GM18520 (cell line): Measurements from ENCODE around the gene LCAT.
"Not testable (repeated sequence)": the region's sequence is repeated elsewhere in the genome, so short reads cannot be mapped to it uniquely, and the experiment has no call there.

Source experiments
- ATAC-seq: cut with Tn5 transposase; IDR thresholded peaks from one replicate; pipeline ENCODE4 v1.9.1; 2021; ENCODE audit not compliant: unreplicated experiment

LCAT gene

DNA sequence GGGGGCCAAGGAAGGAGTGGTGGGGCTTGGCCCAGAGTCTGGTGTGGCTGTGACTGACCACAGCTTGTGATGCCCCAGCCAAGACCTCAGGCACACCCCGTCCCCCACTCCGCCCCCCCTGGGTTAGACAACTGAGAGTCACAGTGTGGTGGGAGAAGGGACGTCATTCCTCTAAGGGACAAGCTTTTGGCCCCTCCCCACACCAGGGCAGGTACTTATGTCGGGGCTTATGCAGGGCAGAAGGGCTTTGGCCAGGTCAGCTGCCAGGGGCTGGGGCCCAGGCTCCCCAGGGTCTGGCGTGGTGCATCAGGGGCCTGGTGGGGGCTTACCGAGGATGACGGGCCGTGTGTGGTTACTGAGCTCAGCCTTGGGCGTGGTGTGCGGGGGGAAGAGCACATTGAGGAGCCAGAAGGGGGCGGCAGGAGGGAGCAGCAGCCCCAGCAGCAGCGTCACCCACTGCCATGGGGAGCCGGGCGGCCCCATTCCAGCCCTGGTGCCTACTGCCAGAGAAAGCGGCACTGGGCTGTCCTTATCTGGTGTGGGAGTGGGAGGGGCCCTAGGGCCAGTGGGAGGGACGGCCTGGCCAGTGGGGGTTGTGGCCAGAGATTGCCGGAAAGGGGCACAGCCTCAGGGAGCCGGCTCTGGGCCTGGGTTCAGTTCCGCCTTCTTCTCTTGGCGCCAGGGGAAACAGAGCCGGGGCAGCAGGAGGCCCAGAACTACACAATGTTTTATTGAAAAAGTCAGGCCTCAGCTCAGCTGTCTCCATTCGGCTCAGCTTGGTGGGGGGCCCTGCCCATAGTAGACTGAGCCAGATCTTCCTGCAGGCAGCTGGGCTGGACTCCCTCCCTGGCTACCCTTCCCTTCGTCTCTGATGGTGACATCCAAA, at the start of gene LCAT:
TSS of gene LCAT (minus strand) at position 502 of the 886 bp plus-strand sequence. CDS start at position 483, 19 bp downstream.
- no peak for ATAC-seq

DNA sequence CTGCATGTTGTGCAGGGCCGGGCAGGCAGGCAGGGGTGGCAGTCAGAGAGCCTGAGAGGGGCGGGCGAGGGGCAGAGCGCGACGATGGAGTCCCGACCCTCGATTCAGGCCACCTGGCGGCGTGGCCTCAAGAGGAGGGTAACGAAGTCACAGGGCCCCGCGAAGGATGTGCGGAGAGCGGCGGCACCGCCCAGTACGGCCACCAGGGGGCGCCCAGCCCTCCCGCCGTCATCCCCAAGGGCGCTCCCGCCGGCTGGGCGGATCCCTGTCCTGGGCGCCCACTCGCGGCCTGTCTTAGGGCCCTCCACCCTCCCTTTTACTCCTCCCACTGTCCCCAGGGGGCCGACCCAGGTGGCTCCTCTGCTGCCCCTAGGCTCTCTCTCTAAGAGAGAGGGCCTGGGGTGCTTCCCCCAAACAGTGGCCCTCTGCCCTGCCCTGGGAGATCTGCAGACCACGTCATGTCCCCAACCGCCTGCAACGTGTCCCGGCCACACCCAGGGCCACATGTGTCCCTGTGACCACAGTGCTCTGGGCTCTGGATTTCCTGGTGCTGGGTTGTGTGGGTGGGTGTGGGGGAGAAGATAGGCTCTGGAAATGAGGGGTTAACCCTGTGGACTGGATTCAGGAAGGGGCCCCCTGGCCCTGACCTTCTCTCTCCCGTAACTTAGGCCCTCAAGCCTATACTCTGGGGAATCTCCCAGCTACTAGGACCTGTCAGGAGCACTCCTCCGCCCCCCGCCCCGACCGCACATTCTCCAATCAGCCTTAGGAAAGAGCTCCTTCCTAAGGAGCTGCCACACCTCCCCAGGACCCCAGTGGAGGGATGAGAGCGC, 49.5 kb upstream of the LCAT start:
- peak; percentile 54 for ATAC-seq

DNA sequence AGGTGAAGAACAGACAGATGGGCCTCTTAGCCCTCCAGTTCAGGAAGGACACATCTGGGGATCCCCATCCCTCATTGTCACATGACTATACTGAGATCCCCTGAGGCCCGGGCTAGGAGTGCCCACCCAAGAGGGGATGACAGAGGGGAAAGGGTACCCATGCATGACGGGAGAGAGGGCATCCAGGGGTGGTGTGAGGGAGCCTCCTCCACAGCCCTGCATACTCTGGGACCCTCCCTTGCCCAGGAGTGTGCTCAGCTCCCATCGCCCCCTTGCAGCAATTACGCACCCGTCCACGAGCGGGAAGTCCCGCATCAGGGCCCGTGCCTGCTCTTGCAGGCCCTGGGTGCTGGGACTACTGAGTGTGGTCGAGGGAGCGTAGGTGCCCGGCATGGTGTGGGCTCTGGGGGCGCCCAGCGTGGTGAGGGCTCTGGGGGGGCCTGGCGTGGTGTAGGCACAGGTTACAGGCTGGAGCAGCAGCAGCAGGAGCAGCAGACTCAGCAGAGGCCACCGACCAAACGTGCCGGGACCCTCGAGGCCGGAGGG, 48.8 kb upstream of the LCAT start:
- no peak for ATAC-seq

DNA sequence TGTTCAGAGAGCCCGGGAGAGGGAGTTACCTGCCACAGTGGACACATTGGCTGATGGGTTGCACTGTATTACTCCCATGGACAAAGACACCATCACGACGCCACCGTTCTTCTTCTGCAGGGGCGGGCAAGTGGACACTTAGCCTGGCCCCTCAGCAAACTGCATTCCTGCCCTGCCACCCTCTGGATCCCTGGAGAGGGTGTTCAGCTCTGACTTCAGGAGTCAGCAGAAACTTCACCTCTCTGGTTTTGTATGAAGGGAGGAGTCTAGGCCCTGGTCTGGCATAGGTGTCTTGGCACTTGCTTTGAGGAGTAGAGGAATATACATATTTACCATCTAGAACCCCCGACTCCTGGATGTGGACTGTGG, 46.1 kb upstream of the LCAT start:
- no peak for ATAC-seq

- peak; percentile 35 for ATAC-seq
Measured at GRCh38 chr16:67989322-67990017, 45.5 kb upstream of the LCAT start.

DNA sequence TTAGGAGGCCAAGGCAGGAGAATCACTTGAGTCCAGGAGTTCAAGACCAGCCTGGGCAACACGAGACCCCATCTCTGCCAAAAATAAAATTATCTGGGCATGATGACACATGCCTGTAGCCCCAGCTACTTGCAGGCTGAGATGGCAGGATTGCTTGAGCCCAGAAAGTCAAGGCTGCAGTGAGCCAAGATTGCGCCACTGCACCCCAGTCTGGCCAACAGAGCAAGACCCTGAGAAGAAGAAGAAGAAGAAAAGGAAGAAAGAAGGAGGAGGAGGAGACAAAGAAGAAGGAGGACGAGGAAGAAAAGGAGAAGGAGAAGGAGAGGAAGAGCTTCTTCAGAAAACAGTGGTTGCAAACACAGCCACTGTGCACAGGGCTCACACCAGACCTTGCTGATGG, 44.8 kb upstream of the LCAT start:
- no peak for ATAC-seq

- ATAC-seq = no peak
Measured at GRCh38 chr16:67987460-67988160, 43.7 kb upstream of the LCAT start.

- ATAC-seq = no peak
Measured at GRCh38 chr16:67986949-67987348, 43.0 kb upstream of the LCAT start.

- no peak for ATAC-seq
Measured at GRCh38 chr16:67982011-67982696, 38.2 kb upstream of the LCAT start.

GRCh38 chr16:67979955-67980678, 36.2 kb upstream of the LCAT start, which contains the start of gene DPEP3:
TSS of gene DPEP3 (minus strand) at chr16:67980499. CDS start at chr16:67980380, 119 bp downstream.
- ATAC-seq = no peak

DNA sequence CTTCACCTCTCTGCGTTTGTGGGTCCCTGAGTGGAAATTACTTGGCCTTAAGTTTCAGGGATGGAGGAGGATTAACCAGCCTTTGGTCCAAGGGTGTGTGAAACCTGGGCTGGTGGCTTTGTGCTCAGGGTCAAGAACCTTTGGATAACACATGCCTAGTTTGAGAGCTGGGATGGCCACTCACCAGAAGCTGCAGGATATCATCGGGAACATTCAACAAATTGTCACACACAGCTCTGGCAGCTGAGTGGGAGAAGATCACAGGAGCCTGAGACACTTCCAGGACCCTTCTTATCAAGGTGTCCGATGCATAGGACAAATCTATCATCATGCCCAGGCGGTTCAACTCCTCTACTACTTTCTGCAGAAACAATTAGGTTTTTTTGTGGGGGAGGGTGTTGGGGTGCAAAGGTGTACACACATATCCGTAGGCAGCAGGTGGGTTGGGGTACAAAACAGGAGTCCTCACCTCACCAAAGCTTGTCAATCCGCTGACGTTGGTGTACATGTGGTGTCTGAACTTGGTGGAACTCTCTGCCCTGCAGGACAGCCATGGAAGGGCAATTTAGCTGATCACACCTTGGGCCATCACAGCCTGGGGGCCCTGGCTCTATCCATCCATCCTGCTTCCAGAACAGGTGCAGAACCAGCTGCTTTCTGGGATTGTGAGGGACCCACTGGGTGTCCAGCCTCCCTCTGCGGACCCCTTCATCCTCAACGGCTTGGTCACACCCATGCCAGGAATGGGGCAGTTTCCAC, 33.7 kb upstream of the LCAT start:
- ATAC-seq = no peak

DNA sequence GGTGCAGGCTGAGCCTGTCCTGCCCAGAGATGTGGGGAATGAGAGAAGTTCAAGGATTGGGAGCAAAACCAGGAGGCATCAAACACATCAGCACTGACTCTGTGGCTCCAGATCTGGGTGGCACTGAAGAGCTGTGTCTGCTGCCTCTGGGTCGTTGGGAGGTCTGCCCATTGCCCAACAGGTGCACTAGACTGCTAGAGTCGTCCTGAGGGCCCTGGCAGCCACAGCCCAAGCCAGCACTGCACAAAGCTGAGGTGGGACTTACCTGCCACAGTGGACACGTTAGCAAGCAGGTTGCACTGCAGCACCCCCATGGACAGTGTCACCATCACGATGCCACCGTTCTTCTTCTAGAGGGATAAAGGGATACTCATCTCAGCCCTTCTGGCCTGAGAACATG, 33.1 kb upstream of the LCAT start:
- no peak for ATAC-seq

- no peak for ATAC-seq
Measured at GRCh38 chr16:67976205-67976604, 32.3 kb upstream of the LCAT start.

- no peak for ATAC-seq
Measured at GRCh38 chr16:67975321-67976105, 31.6 kb upstream of the LCAT start.

- not testable (repeated sequence) for ATAC-seq
Measured at GRCh38 chr16:67972285-67972684, 28.4 kb upstream of the LCAT start.

DNA sequence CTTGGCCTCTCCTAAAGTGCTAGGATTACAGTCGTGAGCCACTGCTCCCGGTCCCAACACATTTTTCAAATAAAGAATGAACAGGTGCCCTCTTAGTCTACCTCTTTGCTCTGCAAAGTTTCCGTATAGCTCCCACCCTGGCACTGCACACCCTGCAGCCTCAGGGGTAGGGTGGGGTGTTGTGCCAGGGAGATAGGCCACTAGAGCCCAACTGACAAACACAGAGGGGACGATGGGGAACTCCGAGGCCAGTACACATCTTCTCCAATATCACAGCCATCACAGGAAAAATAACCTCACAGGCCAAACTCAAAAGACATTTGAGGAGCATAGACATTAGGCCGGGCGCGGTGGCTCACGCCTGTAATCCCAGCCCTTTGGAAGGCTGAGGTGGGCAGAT, 27.2 kb upstream of the LCAT start:
- no peak for ATAC-seq

GRCh38 chr16:67969254-67970039, 25.5 kb upstream of the LCAT start:
- ATAC-seq = no peak
